GM19025 (cell line): ENCODE data around the gene TUBB4B.

Source experiments
- ATAC-seq: cut with Tn5 transposase; IDR thresholded peaks from one replicate; pipeline ENCODE4 v1.9.1; 2021; ENCODE audit warnings: mild to moderate bottlenecking, low read depth, moderate library complexity; ENCODE audit not compliant: unreplicated experiment

Gene TUBB4B

DNA sequence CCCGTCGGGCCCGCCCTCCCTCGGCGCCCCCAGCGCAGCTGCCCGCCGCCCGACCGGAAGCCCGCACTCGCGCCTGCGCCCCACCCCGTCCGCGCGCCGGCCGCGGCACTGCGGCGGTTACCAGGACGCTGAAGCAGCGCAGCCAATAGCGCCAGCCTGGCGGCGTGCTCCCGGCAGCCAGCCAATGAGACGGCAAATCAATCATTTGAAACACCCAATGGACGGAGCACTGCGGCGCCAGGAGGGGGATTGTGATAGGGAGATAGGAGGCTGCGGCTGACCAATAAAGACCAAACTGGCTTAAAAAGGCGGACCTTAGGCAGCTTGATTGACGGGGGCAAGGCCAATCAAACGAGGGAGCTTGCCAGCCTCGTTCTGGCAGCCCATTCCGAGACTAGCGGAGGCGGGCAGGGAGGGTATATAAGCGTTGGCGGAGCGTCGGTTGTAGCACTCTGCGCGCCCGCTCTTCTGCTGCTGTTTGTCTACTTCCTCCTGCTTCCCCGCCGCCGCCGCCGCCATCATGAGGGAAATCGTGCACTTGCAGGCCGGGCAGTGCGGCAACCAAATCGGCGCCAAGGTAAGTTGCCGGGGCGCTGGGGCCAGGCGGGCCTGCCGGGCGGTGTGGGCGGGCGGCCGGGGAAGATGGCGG is at the start of gene TUBB4B:
Gene TUBB4B, plus strand, starts transcription at position 447 of the 649 bp plus-strand sequence. Its CDS starts 74 bp downstream, at position 521.
- peak; percentile 61 for ATAC-seq

GRCh38 chr9:137191691-137192447 is 49.2 kb upstream of the TUBB4B start:
- no peak for ATAC-seq

DNA sequence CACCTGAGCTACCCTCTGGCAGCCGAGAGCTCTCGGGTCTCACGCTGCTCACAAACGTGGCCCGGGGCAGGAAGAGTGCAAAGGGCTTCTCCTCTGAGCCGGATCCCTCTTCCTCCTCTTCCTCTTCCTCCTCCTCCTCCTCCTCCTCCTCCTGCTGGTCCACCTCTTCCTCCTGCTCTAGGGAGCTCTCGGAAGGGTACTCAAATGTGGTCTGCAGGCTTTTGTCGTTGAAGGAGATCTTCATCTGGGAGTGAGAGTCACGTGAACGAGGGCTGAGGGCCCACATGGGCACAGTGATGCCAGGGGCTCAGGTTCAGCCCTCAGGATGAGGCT is 48.7 kb upstream of the TUBB4B start:
- no peak for ATAC-seq

GRCh38 chr9:137192859-137193258 is 48.2 kb upstream of the TUBB4B start:
- ATAC-seq: no peak

- ATAC-seq: no peak
Measured at GRCh38 chr9:137193771-137194170, 47.3 kb upstream of the TUBB4B start.

GRCh38 chr9:137194388-137194787 is 46.7 kb upstream of the TUBB4B start:
- no peak for ATAC-seq

GRCh38 chr9:137194909-137195308 is 46.2 kb upstream of the TUBB4B start:
- no peak for ATAC-seq

GRCh38 chr9:137195525-137196220 is 45.4 kb upstream of the TUBB4B start:
- ATAC-seq: no peak

DNA sequence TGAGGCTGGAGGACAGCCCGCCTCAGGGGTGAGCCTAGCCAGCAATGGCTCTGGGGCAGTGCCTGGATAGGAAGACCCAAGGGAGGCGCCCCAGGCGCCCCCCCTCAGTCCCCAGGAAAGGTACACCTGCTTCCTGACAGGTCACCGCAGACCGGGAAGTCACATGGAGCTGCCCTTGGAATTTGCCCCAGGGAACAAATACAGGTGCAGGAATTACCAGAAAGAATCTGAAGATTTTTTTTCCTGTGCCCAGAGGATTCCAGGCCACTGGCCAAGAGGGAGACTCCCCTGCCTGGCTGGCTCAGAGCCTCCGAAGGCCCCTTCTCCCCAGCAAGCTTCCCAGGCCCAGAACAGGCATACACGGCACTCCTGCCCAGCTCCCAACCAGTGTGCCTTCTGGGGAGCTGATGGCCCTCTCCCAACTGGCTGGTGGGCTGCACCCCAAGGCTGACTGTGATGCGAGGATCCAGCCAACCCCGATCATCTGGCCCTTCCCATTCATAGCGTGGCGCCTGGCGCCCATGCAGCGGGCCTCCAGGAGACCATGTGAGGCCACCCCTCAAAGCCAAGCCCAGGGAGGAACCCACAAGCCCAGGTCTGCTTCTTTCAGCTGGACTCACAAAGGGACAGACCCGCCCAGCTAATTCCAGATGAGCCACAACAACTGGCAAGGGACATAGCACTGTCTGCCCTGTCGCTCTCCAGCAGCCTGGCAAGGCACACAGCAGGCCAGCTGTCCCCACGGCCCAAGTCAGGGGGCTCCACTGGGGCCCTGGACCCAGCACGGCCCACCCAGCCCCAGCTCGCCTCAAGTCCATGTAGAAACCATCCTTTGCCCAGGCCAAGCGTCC is 42.8 kb upstream of the TUBB4B start:
- no peak for ATAC-seq

DNA sequence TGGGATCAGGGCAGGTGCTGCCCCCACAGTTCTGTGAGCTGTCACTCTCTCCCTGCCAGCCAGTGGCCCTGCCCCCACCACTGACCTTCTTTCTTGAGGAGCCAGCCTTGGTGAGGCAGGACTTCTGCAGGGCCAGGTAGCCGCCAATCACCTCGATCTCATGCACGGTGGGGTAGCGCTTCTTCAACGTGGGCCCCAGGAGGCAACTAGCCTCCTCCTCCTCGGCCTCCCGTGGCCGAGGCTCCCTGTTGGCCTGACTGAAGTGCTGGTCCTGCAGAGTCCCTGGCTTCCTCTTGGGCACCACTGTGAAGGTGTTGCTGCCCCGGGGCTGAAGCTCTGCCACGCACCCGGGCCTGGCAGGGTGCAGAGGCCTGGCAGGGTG is 42.2 kb upstream of the TUBB4B start:
- ATAC-seq: no peak

- ATAC-seq: no peak
Measured at GRCh38 chr9:137199411-137200121, 41.5 kb upstream of the TUBB4B start.

GRCh38 chr9:137200311-137201204 is 40.5 kb upstream of the TUBB4B start, which contains the start of gene TPRN:
TPRN (minus strand) TSS chr9:137200741; CDS start chr9:137200711, 30 bp downstream.
- peak; percentile 85 for ATAC-seq

DNA sequence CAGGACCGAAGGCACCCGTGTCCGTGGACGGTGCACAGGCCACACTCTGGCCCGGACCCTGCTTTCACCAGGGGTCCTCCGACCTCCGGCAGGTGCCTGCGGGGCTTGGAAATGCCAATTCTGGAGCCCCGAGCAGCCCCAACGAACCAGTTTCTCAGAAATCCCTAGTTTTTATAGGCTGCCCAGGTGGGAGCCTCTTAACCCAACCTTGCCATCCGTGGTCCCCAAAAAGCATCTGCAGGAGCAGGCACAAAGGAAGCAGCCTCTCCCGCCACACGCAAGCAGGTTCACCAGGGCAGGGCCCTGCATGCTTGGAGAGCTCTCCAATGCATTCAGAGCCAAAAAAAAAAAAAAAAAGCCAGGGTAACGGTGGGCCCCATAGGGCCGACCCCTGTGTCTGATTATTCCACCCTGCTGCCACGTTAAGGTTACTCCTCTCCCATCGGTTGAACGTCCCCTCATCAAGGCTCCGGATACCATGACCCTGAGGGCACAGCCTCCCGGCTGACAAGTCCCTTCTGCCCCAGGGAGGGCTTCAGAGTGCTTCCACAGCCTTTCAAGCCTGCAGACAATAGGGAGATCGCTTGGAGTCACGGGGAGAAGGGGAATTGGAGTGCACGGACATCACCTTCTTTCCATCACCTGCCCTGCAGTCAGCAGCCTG is 39.8 kb upstream of the TUBB4B start:
- no peak for ATAC-seq

GRCh38 chr9:137202966-137203365 is 38.1 kb upstream of the TUBB4B start:
- no peak for ATAC-seq

DNA sequence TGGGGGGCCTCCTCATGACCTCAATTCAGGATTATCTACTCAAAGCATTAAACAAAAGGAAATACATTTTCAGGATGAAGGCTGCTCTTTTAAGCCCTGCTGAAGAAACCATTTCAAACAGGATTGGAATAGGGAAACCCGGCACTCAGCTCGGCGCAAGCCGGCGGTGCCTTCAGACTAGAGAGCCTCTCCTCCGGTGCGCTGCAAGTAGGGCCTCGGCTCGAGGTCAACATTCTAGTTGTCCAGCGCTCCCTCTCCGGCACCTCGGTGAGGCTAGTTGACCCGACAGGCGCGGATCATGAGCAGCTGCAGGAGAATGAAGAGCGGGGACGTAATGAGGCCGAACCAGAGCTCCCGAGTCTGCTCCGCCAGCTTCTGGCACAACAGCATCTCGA is 36.4 kb upstream of the TUBB4B start:
- no peak for ATAC-seq

- peak; percentile 38 for ATAC-seq
Measured at GRCh38 chr9:137205126-137206069, 35.7 kb upstream of the TUBB4B start, which contains the start of the genes NDOR1 and TMEM203. NDOR1 (plus strand) TSS chr9:137205700; CDS start chr9:137205778, 78 bp downstream. TMEM203 (minus strand) TSS chr9:137205648; CDS start chr9:137205414, 234 bp downstream.

GRCh38 chr9:137206602-137207001 is 34.5 kb upstream of the TUBB4B start:
- no peak for ATAC-seq
